Measurements from ENCODE around the gene GRM8. TPM values are rescaled to one million over a fixed set of nuclear protein-coding genes. Genes with fewer than 3 reads are reported as not detected.

The GRM8 gene
- total RNA-seq, 1 donor from 2014 or later = 7.8 TPM

GRCh38 chr7:127039541-127039940, 213.2 kb downstream of the GRM8 start:
- H3K36me3 Mint-ChIP-seq (ENCODE audit: unreplicated experiment) = no peaks in the 10 kb centered on the region
- H3K4me1 Mint-ChIP-seq (ENCODE audit: low read depth, unreplicated experiment) = no peaks in the 10 kb centered on the region
- H3K4me3 Mint-ChIP-seq (ENCODE audit: unreplicated experiment) = no peak overlapping the region
- no peak for TF ChIP-seq CTCF (IDR thresholded peaks at IDR 0.05; ENCODE audit: partially characterized antibody, unreplicated experiment)
- DNase-seq = no peak
- H3K27ac Mint-ChIP-seq (ENCODE audit: unreplicated experiment) = no peak overlapping the region
- H3K27me3 Mint-ChIP-seq (ENCODE audit: unreplicated experiment) = peaks cover 4% of the 10 kb centered on the region
- H3K9me3 Mint-ChIP-seq (ENCODE audit: unreplicated experiment) = no peaks in the 10 kb centered on the region

- H3K4me3 Mint-ChIP-seq (ENCODE audit: unreplicated experiment) = no peak overlapping the region
- H3K27ac Mint-ChIP-seq (ENCODE audit: unreplicated experiment) = no peak overlapping the region
- H3K36me3 Mint-ChIP-seq (ENCODE audit: unreplicated experiment) = no peaks in the 10 kb centered on the region
- peaks cover 4% of the 10 kb centered on the region for H3K27me3 Mint-ChIP-seq (ENCODE audit: unreplicated experiment)
- DNase-seq = no peak
- H3K9me3 Mint-ChIP-seq (ENCODE audit: unreplicated experiment) = no peaks in the 10 kb centered on the region
- peaks cover 6% of the 10 kb centered on the region for H3K4me1 Mint-ChIP-seq (ENCODE audit: low read depth, unreplicated experiment)
- no peak for TF ChIP-seq CTCF (IDR thresholded peaks at IDR 0.05; ENCODE audit: partially characterized antibody, unreplicated experiment)
Measured at GRCh38 chr7:127035203-127035849, 217.4 kb downstream of the GRM8 start.

- no peak for DNase-seq
- Mint-ChIP-seq H3K4me3 (ENCODE audit: unreplicated experiment) (no peak overlapping the region), H3K4me1 (ENCODE audit: low read depth, unreplicated experiment) (peaks cover 6% of the 10 kb centered on the region), H3K9me3 (ENCODE audit: unreplicated experiment) (no peaks in the 10 kb centered on the region), H3K36me3 (ENCODE audit: unreplicated experiment) (no peaks in the 10 kb centered on the region), H3K27ac (ENCODE audit: unreplicated experiment) (no peak overlapping the region), H3K27me3 (ENCODE audit: unreplicated experiment) (peaks cover 4% of the 10 kb centered on the region)
- TF ChIP-seq CTCF (IDR thresholded peaks at IDR 0.05; ENCODE audit: partially characterized antibody, unreplicated experiment) = no peak
Measured at GRCh38 chr7:127034186-127034806, 218.4 kb downstream of the GRM8 start.

GRCh38 chr7:127029823-127030222, 222.9 kb downstream of the GRM8 start:
- no peak for TF ChIP-seq CTCF (IDR thresholded peaks at IDR 0.05; ENCODE audit: partially characterized antibody, unreplicated experiment)
- DNase-seq = no peak
- Mint-ChIP-seq H3K9me3 (ENCODE audit: unreplicated experiment) (no peaks in the 10 kb centered on the region), H3K27ac (ENCODE audit: unreplicated experiment) (no peak overlapping the region), H3K27me3 (ENCODE audit: unreplicated experiment) (no peaks in the 10 kb centered on the region), H3K36me3 (ENCODE audit: unreplicated experiment) (no peaks in the 10 kb centered on the region), H3K4me1 (ENCODE audit: low read depth, unreplicated experiment) (peaks cover 6% of the 10 kb centered on the region), H3K4me3 (ENCODE audit: unreplicated experiment) (no peak overlapping the region)

GRCh38 chr7:127021857-127022256, 230.9 kb downstream of the GRM8 start:
- H3K27ac Mint-ChIP-seq (ENCODE audit: unreplicated experiment) = no peak overlapping the region
- DNase-seq = no peak
- peaks cover 4% of the 10 kb centered on the region for H3K27me3 Mint-ChIP-seq (ENCODE audit: unreplicated experiment)
- H3K9me3 Mint-ChIP-seq (ENCODE audit: unreplicated experiment) = no peaks in the 10 kb centered on the region
- no peak overlapping the region for H3K4me3 Mint-ChIP-seq (ENCODE audit: unreplicated experiment)
- no peaks in the 10 kb centered on the region for H3K36me3 Mint-ChIP-seq (ENCODE audit: unreplicated experiment)
- peaks cover 2% of the 10 kb centered on the region for H3K4me1 Mint-ChIP-seq (ENCODE audit: low read depth, unreplicated experiment)
- TF ChIP-seq CTCF (IDR thresholded peaks at IDR 0.05; ENCODE audit: partially characterized antibody, unreplicated experiment) = no peak
